Measurements from ENCODE around the gene NOB1. TPM values are rescaled to one million over a fixed set of nuclear protein-coding genes. Genes with fewer than 3 reads are reported as not detected.

NOB1 gene
- total and polyA plus RNA-seq, 10 donors, result 35.1 to 48.8 (median 41.4) TPM

GRCh38 chr16:69748694-69749345 lies 5.9 kb downstream of the NOB1 start:
- Histone ChIP-seq H3K4me1 (peaks cover 15 to 19% (median 18%) of the 10 kb centered on the region in 6 donors), H3K36me3 (peaks cover 15 to 89% (median 83%) of the 10 kb centered on the region in 6 donors), H3K9me3 (no peaks in the 10 kb centered on the region), H3K4me3 (no peak overlapping the region), H3K27ac (no peak overlapping the region), H3K27me3 (replicated peaks in 1 of 7) (no peaks in the 10 kb centered on the region)
- TF ChIP-seq CTCF (IDR thresholded peaks at IDR 0.05 in 8 of 11, conservative IDR thresholded peaks at IDR 0.05 in 3 of 11) (no peak), POLR2AphosphoS5 (IDR thresholded peaks at IDR 0.05) (peak in 2 of 3 donors; percentile 12 to 46)
- intact Hi-C loops (cut with DNase I; ENCODE audit: low total_unique reads), result no loop called here
- peak; percentile 55 for DNase-seq
- WGBS, 5 donors, result 85 to 93% (median 88%) methylated on average over 20 of the region's 20 CpGs

GRCh38 chr16:69747115-69747514 lies 7.6 kb downstream of the NOB1 start:
- Histone ChIP-seq H3K27me3 (replicated peaks in 1 of 7) (no peaks in the 10 kb centered on the region), H3K36me3 (peaks cover 15 to 100% (median 100%) of the 10 kb centered on the region in 6 donors), H3K9me3 (no peaks in the 10 kb centered on the region), H3K4me3 (no peak overlapping the region), H3K27ac (no peak overlapping the region), H3K4me1 (peaks cover 0 to 5% (median 1%) of the 10 kb centered on the region in 6 donors)
- 92 to 97% (median 95%) methylated on average over 8 of the region's 8 CpGs for WGBS, 5 donors
- DNase-seq, result no peak
- TF ChIP-seq POLR2AphosphoS5 (IDR thresholded peaks at IDR 0.05) (no peak), POLR2A (IDR thresholded peaks at IDR 0.05) (no peak), CTCF (IDR thresholded peaks at IDR 0.05 in 8 of 11, conservative IDR thresholded peaks at IDR 0.05 in 3 of 11) (no peak)
- intact Hi-C loops (cut with DNase I; ENCODE audit: low total_unique reads), result no loop called here

GRCh38 chr16:69745959-69746358 lies 8.8 kb downstream of the NOB1 start:
- peaks cover 15 to 100% (median 100%) of the 10 kb centered on the region in 6 donors for H3K36me3 ChIP-seq
- H3K9me3 ChIP-seq, result no peaks in the 10 kb centered on the region
- peak; percentile 23 for DNase-seq
- no peak overlapping the region for H3K4me3 ChIP-seq
- WGBS, 5 donors, result 88 to 97% (median 92%) methylated on average over 10 of the region's 10 CpGs
- TF ChIP-seq CTCF (IDR thresholded peaks at IDR 0.05 in 8 of 11, conservative IDR thresholded peaks at IDR 0.05 in 3 of 11) (no peak), POLR2A (IDR thresholded peaks at IDR 0.05) (no peak), POLR2AphosphoS5 (IDR thresholded peaks at IDR 0.05) (no peak)
- no peaks in the 10 kb centered on the region for H3K27me3 ChIP-seq (replicated peaks in 1 of 7)
- peaks cover 0 to 13% (median 6%) of the 10 kb centered on the region in 6 donors for H3K4me1 ChIP-seq
- intact Hi-C loops (cut with DNase I; ENCODE audit: low total_unique reads), result no loop called here
- no peak overlapping the region for H3K27ac ChIP-seq

GRCh38 chr16:69745232-69745612 lies 9.5 kb downstream of the NOB1 start:
- H3K27me3 ChIP-seq (replicated peaks in 1 of 7), result no peaks in the 10 kb centered on the region
- intact Hi-C loops (cut with DNase I; ENCODE audit: low total_unique reads), result no loop called here
- no peak overlapping the region for H3K4me3 ChIP-seq
- H3K27ac ChIP-seq, result no peak overlapping the region
- peaks cover 15 to 100% (median 98%) of the 10 kb centered on the region in 6 donors for H3K36me3 ChIP-seq
- H3K9me3 ChIP-seq, result no peaks in the 10 kb centered on the region
- TF ChIP-seq POLR2A (IDR thresholded peaks at IDR 0.05) (no peak), POLR2AphosphoS5 (IDR thresholded peaks at IDR 0.05) (no peak)
- DNase-seq, result peak; percentile 36
- WGBS, 5 donors, result 91 to 95% (median 93%) methylated on average over 11 of the region's 11 CpGs
- peaks cover 0 to 13% (median 6%) of the 10 kb centered on the region in 6 donors for H3K4me1 ChIP-seq
